ENCODE results near the gene GNB1.

Gene GNB1

GRCh38 chr1:1815606-1816281, 75.1 kb downstream of the GNB1 start:
- no peak for DNase-seq

GRCh38 chr1:1809489-1809888, 81.4 kb downstream of the GNB1 start:
- DNase-seq: no peak

DNA sequence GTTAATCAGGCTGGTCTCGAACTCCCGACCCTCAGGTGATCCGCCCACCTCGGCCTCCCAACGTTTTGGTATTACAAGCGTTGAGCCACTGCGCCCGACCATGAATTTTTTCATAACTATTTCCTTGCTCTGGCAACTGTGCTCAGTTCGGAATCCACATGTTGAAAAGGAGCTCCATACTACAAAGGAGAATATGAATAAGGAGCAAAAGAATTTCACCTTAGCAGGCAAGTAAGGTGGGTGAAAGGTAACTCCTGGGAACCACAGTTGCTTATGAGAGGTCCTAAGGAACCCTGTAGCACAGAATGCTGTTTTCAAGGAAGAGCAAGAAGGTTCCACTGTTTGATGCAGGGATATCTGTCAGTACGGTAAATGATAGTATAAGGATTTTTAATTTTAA, 82.7 kb downstream of the GNB1 start:
- no peak for DNase-seq

DNA sequence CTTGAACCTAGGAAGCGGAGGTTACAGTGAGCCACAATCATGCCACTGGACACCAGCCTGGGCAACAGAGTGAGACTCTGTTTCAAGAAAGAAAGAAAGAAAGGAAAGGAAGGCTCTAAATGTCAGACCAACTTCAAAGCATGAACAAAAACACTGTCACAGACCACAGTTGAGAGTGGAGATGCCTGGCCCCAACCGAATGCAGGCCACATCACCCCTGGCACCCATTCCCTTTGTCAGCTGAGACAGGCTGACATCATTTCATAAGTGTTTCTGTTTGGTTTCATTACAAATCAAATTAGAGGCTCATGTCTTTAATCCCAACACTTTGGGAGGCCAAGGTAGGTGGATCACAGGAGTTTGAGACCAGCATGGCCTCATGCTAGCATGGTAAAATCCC, 84.0 kb downstream of the GNB1 start:
- DNase-seq: no peak

- no peak for DNase-seq
Measured at GRCh38 chr1:1804301-1804700, 86.6 kb downstream of the GNB1 start.

GRCh38 chr1:1802871-1803270, 88.0 kb downstream of the GNB1 start:
- DNase-seq: no peak

DNA sequence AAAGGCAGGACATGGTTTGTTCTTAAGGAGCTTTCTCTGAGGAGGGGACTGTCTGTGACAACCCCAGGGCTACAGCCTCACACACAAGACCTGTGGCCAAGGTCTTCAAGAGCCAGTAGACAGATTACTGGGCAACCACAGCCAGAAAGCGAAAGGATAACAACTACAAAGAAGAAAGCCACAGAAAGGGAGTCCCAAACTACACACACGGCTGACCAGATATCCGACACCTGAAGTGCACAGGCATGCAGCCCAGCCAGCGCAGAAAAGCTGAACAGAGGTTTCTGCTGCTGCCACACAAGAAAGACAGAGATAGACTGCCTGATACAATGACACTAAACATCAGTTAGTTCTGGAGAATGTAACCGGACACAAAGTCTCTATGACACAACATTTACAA, 91.2 kb downstream of the GNB1 start:
- no peak for DNase-seq

- no peak for DNase-seq
Measured at GRCh38 chr1:1797731-1798341, 93.1 kb downstream of the GNB1 start.

- no peak for DNase-seq
Measured at GRCh38 chr1:1796466-1796865, 94.4 kb downstream of the GNB1 start.

GRCh38 chr1:1794999-1795398, 95.9 kb downstream of the GNB1 start:
- no peak for DNase-seq

DNA sequence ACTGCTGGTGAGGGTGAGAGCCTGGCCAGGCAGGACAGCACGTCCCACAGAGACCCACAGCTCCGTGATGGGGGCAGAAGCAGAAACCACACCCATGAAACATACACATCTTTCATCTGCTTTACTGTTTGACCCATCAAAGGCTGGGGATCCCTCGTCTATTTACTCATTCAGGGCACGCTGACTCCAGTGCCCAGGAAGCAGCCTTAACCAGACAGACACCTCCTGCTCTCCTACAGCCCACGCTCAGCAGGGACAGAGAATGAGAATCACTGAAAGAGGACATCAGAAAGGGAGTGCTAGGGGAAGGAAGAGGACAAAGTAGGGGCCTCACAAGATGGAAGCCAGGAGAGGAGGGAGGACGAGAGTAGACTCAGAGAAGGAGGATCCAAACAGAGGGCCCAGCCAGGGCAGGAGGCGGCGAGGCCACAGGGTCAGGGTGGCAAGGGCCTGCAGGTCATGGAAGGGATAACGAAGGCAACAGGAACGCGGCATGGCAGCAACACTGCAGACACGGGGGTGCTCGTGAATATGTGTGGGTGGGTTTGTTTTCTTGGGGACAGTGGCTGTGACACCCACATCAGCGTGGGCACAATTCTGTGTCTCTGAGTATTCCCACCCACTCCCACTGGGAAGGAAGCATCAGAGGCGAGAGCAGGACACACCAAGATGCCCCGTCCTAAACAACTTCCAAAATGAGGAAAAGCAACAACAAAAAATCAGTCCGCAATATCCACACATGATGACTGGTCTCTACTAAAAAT, 97.2 kb downstream of the GNB1 start:
- no peak for DNase-seq

DNA sequence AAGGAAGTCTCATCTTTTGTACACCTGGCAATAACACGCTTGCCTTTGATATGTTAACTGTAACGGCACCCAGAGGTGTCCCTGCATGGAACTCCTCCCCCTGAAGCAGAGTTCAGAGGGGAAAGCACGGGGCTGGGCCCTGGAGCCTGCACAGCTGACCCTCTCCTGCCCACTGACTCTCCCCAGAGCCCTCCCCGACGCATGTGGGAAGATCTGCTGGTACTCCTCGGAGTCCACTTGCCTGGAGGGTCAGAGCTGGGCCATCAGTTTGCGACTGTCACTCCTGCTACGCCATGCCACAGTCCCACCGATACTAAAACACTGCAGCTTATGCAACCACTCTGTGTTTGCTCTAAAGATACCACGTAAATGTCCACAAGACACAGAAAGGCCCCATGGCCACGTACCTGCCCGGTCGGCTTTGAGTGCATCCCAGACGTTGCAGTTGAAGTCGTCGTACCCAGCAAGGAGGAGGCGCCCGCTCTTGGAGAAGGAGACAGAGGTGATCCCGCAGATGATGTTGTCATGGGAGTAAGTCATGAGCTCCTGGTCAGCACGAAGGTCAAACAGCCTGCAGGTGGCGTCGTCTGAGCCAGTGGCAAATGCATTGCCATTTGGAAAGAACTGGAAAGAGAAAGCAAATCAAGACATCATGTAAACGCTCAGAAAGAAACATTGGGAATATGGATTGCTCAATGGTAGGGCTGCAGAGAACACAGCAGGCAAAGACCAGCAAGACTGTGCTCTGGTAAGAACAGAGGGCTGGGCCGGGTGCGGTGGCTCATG, 102.0 kb downstream of the GNB1 start:
- DNase-seq: no peak

GRCh38 chr1:1788136-1788535, 102.8 kb downstream of the GNB1 start:
- no peak for DNase-seq

DNA sequence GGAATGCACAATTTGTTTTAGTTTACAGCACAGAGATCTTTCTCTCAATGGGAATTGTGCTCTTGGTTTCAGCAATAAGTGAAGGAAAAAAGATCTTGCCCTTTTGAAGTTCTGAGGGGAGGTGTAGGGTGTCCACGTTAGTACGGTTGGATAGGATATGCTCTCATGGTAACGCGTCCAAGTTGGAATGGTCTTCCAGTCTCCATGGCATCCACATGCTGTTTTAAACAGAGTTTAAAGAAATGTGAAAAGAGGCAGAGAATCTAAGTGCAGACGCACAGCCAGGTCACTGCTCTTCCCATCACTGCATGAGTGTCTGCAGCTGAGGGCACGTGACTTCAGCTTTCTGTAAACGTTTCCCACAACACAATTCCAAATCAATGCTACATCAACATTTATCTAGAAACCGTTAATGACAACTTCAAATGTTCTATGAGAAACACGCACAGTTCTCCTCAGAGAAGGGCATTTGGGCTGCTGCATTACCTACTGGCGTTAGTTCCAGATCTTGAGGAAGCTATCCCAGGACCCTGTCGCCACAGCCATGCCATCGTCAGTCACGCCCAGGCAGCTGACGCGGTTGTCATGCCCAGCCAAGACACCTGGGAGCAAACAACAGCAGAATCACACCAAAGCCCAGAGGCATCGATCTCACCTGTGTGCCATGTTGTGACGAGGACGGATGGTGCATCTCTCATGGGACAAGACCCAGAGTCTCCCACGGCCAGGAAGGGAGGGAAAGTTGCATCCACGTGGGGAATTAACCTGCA, 103.9 kb downstream of the GNB1 start:
- no peak for DNase-seq

DNA sequence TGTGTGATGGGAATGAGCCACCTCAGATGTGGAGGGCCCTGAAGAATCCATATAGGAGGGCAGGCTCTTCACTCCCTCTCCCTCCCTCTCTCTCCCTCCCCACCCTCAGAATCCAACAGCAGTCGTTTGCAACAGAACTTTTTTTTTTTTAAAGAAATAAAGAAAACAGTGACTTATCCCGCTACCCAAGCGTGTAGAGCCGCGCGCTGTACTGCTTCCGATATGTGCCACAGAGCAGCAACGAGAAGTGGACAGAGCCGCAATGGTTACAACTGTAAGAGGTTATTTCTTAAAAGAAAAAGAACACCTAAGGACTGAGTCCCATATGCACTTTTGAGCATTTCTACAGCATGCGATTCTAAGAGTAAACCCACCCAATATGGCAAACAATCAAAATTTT, 105.2 kb downstream of the GNB1 start:
- DNase-seq: no peak

DNA sequence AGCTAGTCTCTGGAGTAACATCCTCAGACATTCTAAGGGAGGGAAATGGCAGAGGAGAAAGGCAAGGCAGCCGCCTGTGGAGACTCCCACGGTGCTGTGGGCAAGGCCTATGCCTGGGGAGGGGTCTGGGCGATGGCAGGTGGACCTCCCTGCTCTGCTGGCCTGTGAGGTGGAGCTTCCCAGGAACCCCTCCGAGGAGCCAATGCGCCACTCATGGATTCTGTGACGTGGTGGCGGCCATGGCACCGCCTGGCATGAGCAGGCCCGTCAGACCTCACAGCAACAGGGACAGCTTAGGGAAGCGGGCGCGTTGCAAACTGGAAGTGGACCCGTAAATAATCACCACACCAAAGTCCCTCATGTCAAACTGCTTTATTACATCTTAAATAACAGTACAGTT, 106.0 kb downstream of the GNB1 start:
- DNase-seq: no peak

DNA sequence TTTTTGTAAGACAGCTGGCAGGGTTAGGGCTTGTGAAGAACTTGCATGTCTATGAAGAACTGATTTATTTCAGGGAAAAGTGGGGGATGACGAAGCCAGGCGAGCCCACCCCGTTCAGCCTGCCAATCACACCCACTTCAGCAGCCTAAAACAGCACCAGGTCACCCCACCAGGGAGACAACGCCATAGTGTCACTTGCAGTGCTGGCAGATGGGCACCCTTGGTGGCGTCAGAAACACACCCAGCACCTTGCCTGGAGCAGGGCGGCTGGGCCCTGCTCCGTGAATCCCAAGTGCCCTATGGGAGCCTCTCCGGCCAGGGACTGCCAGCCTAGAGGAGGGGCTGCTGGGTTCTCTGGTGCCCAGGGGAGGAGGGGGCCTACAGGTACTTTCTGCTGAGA, 107.6 kb downstream of the GNB1 start:
- no peak for DNase-seq

DNA sequence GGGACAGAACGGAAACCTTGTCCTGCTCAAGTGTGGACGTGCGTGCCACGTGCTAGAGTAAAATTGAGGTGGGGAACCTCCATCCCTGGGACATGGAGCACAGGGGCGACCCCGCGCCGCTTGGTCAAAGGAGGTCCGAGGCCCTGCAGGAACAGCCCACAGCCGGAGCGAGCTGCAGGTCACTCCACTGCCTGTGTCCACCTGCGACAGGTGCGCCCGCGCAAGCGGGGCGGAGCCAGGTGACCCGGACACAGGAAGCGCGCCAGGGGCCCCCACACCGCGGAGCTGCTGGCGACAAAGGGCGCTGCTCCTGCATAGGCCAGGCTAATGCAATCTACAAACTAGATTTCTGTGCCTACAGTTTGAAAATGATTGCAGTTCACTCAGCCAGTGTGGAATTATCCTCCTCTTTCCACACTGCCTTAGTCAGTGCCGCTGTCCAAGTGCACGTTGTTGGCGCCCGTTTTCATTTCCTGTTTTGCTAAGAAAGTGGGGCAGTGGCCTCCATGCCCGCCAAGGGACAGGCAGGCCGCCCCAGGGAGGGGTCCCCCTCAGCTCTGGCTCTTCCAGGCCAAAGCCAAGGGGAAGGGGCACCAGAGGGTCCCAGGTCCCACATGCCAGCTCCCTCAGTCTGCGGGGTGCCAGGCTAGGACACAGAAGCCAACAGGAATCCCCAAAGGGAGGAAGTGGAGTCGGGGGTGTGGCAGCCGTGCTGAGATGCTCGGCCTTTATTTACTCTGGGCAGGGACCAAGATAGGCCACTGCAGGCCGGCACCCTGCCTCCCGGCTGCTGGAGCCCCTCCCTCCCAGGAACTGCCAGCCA, 108.3 kb downstream of the GNB1 start:
- no peak for DNase-seq

- no peak for DNase-seq
Measured at GRCh38 chr1:1781526-1781903, 109.4 kb downstream of the GNB1 start.

DNA sequence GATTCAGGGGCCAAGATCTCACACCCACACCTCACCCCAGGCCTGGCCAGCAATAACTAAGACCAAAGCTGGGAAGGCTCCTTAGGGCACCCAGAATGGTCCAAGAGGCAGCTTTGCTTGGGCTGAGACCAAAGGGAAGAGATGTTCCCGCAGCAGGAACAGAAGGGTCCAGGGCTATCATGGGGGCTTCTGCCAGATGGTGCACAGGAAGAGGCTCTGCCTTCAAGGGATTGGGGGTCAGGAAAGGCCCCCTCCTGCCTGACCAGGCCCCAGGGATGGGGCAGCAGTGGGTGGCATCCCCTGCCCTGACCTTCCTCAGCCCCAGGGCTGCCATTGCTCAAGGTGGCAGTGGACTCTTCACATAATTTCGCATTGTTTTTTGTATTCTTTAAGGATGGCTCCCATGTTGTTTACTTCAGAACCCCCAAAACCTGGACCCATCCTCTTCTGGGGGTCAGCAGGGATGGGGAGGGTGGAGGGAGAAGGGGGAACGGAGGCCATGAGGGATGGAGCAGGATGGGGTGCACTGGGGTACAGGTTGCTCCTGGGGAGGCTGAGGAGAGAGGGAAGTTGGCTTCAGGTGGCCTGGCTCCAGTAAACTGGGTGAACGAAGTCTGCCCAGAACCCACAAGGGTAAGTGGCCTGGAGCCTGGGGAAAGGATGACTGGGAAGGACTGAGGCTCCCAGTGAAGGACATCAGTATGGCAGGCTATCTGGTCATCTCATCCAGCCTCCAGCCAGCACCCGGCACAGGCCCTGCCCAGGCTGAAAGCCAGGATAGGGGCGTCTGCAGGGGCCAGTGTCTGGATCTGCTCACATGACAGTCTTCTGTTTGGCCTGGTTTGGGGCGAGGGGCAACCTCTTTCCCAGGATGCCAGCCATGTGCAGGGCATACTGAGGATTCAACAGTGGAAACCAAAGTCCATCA, 110.0 kb downstream of the GNB1 start:
- DNase-seq: no peak

Measured in cortex of kidney (tissue), 1 donor.